Measurements from ENCODE around the gene CIROP. TPM values are rescaled to one million over a fixed set of nuclear protein-coding genes. Genes with fewer than 3 reads are reported as not detected.
A peak's percentile ranks its signal among the peaks of the same experiment; 100 is the strongest.

Gene CIROP
- total RNA-seq, 4 donors from 2014 or later: 0.19 TPM; not detected in 3

DNA sequence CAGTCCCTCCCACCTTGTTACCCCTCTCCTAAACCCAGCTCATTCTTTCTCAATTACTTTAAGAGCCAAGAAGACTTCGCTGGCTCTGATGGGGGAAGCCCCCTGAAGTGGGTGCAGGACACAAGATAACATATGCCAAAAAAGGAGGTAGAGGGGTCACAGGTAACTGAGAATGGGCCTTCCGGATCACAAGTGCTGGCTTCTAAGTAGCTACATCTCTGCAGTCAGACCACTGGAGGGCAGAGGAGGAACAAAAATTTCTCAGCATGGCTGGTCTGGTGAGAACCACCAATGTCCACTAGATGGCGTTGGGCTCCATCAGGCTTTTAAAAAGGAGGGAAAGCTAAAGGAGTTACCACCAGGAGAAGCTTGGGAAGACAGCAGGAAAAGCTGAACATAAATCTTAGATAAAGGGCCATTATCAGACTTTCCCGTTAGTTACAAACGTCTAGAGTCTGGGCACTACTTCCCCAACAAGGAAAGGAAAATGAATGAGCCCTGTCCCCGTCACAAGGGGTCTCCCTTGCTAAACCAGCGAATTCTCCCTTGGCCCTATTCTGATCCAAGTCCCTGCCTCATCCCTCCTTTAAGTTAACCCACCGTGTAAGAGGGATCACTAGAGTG is 35.9 kb downstream of the CIROP start:
- H3K27ac ChIP-seq (replicated peaks in 1 of 4): peak overlapping the region; percentile 8 to 88 (median 58)

DNA sequence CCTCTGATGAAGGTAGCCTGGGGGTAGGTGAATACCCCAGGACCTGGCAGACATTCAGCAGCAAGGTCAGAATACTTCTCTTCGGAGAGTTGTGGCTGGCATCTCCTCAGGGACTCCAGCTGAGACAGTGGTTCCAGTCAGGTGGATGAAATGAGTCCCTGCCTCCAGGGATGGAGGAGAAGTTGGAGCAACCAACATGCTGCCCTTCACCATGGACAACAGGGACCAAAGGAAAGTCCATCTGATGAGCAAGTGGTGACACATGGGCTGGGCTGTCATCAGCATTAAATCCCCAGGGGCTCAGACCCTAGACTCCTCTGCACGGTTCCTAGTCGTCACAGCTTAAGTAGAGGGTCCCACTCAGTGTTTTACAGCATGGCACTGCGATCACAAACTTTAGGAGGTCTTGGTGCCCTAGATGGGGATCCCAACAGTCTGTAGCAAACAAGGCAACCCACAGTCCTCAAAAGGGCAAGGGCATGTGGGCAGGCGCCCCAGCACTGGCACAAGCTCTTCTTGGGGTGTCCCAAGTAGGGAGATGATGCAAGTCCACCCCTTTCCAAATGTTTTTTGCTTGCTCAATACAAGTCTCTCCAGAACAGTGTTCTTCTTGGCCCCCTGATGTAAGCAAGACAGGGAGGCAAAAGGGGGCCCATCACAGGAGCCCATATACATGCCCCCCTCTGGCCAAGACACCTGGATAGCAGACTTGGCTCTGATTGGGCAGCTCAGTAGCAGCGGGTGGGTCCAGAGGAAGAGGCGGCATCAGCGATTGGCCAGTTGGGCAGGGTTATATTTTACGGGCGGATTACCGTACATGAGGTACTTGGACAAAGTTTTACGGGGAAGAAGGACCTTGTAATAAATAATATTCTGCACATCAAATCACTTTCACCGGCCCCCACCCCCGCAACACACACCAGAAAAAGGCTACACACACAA is 36.7 kb downstream of the CIROP start:
- no peak for DNase-seq (ENCODE audit: extremely low spot score)
- TF ChIP-seq EP300 (IDR thresholded peaks at IDR 0.05) (no peak), POLR2AphosphoS5 (IDR thresholded peaks at IDR 0.05) (no peak), POLR2A (IDR thresholded peaks at IDR 0.05; ENCODE audit: low read depth) (no peak)
- TF ChIP-seq, protein P1, sequence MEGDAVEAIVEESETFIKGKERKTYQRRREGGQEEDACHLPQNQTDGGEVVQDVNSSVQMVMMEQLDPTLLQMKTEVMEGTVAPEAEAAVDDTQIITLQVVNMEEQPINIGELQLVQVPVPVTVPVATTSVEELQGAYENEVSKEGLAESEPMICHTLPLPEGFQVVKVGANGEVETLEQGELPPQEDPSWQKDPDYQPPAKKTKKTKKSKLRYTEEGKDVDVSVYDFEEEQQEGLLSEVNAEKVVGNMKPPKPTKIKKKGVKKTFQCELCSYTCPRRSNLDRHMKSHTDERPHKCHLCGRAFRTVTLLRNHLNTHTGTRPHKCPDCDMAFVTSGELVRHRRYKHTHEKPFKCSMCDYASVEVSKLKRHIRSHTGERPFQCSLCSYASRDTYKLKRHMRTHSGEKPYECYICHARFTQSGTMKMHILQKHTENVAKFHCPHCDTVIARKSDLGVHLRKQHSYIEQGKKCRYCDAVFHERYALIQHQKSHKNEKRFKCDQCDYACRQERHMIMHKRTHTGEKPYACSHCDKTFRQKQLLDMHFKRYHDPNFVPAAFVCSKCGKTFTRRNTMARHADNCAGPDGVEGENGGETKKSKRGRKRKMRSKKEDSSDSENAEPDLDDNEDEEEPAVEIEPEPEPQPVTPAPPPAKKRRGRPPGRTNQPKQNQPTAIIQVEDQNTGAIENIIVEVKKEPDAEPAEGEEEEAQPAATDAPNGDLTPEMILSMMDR (IDR thresholded peaks at IDR 0.05): no peak
- 81% methylated on average over 13 of the region's 14 CpGs for WGBS
- H3K4me1 ChIP-seq: peaks cover 25 to 51% (median 48%) of the 10 kb centered on the region in 4 donors
- peak overlapping the region in 3 of 4 donors; percentile 6 to 88 (median 8) for H3K27ac ChIP-seq (replicated peaks in 1 of 4)
- H3K36me3 ChIP-seq: peaks cover 28 to 70% (median 66%) of the 10 kb centered on the region in 4 donors
- H3K4me3 ChIP-seq: no peak overlapping the region
- H3K9me3 ChIP-seq: no peaks in the 10 kb centered on the region
- intact Hi-C loops (cut with DNase I): no loop called here
- no peaks in the 10 kb centered on the region for H3K27me3 ChIP-seq

More for the DNA sequence above, 35.9 kb downstream of the CIROP start:
- H3K4me1 ChIP-seq: peaks cover 29 to 54% (median 49%) of the 10 kb centered on the region in 4 donors
- WGBS: 25% methylated on average over 8 of the region's 8 CpGs
- H3K27me3 ChIP-seq: no peaks in the 10 kb centered on the region
- intact Hi-C loops (cut with DNase I): no loop called here
- peaks cover 25 to 70% (median 66%) of the 10 kb centered on the region in 4 donors for H3K36me3 ChIP-seq
- DNase-seq (ENCODE audit: extremely low spot score): no peak
- TF ChIP-seq, protein P1 (IDR thresholded peaks at IDR 0.05): peak in 2 of 3 experiments; percentile 97 to 98
- TF ChIP-seq POLR2AphosphoS5 (IDR thresholded peaks at IDR 0.05): peak; percentile 47 to 65
- TF ChIP-seq EP300 (IDR thresholded peaks at IDR 0.05): no peak
- no peak overlapping the region for H3K4me3 ChIP-seq
- no peaks in the 10 kb centered on the region for H3K9me3 ChIP-seq

DNA sequence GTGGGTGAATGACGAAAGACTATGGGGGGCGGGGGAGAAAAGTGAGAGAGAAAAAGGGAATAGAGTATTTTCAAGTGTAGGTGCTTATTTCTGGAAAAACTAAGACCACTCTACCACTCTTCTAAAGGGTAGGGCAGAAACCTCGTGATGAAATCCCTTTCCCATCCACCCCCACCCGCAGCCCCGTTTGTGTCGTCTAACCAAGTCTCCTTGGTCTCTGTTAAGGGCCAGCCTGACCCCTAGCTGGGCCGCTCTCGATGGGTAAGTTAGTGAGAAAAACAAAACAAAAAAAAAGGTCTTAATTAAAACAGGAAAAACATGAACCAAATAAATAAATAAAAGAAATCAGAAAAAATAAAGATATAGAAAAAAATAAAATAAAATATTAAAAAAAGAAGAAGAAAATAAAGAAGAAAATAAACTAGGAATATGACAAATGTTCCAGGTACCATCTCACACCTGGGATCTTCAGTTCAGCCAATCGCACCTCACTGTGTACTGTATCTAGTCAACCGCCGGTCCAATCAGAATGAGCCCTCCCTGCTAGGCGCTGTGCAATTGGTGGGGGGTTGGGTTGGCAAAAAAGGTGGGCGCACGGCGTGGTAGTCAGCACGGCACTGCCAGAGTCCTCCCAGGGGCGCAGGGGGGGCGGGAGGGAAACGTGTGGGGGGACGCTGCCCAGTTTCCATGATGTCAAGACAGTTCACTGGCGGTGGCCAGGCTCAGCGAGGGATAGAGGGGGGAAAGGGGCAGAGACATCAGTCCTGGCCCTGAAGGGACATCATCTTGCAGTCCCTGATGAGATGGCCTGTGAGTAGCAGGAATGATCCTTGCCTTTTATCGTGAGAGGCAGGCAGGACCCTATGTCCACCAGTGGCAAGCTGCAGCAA is 37.7 kb downstream of the CIROP start:
- no peak for TF ChIP-seq POLR2AphosphoS5 (IDR thresholded peaks at IDR 0.05)
- TF ChIP-seq, protein P1 (IDR thresholded peaks at IDR 0.05): no peak
- TF ChIP-seq POLR2A (IDR thresholded peaks at IDR 0.05; ENCODE audit: low read depth): no peak
- TF ChIP-seq EP300 (IDR thresholded peaks at IDR 0.05): no peak
- no peaks in the 10 kb centered on the region for H3K27me3 ChIP-seq
- no peak for DNase-seq (ENCODE audit: extremely low spot score)
- H3K9me3 ChIP-seq: no peaks in the 10 kb centered on the region
- intact Hi-C loops (cut with DNase I): no loop called here
- no peak overlapping the region for H3K4me3 ChIP-seq
- peaks cover 27 to 71% (median 68%) of the 10 kb centered on the region in 4 donors for H3K36me3 ChIP-seq
- WGBS: 80% methylated on average over 22 of the region's 23 CpGs
- H3K4me1 ChIP-seq: peaks cover 22 to 47% (median 46%) of the 10 kb centered on the region in 4 donors
- no peak overlapping the region for H3K27ac ChIP-seq (replicated peaks in 1 of 4)

DNA sequence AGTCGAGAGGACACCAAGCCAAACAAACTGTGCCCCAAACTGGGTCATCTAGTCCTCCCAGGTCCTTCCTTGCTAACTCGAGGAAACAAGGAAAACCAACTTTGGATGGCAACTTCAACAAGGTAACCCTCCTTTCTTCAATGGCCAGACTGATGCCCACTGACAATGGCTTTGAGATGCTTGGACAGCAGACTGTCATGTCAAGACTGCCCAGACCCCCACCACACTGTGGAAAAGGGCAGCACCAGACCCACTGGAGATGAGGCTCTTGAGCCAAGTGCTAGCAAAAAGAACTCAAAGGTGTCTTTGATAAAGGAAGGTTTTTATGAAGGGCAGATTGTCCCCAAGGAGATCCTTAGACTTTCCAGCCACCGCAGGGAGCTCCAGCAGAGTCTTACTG is 38.4 kb downstream of the CIROP start:
- 87% methylated on average over 3 of the region's 3 CpGs for WGBS

More for the DNA sequence above, 38.4 kb downstream of the CIROP start:
- no peak for TF ChIP-seq POLR2AphosphoS5 (IDR thresholded peaks at IDR 0.05)
- TF ChIP-seq, protein P1 (IDR thresholded peaks at IDR 0.05): no peak
- no peak for TF ChIP-seq POLR2A (IDR thresholded peaks at IDR 0.05; ENCODE audit: low read depth)
- TF ChIP-seq EP300 (IDR thresholded peaks at IDR 0.05): no peak
- no peak for DNase-seq (ENCODE audit: extremely low spot score)
- Histone ChIP-seq H3K36me3 (peaks cover 29 to 79% (median 75%) of the 10 kb centered on the region in 4 donors), H3K27me3 (no peaks in the 10 kb centered on the region), H3K9me3 (no peaks in the 10 kb centered on the region), H3K27ac (replicated peaks in 1 of 4) (no peak overlapping the region), H3K4me3 (no peak overlapping the region), H3K4me1 (peaks cover 22 to 48% (median 46%) of the 10 kb centered on the region in 4 donors)
- intact Hi-C loops (cut with DNase I): no loop called here
